Activated CD8-positive, alpha-beta memory T cell treated with anti-CD3 and anti-CD28 coated beads, Interleukin-2, amount 50 U/mL, for 1 hour (primary cell): ENCODE measurements around the gene BBS5.
"Not testable (repeated sequence)": the region's sequence is repeated elsewhere in the genome, so short reads cannot be mapped to it uniquely, and the experiment has no call there.

Source experiments
- DNase-seq: peaks from one replicate; pipeline ENCODE4 v3.0.0-alpha.2; 2020; ENCODE audit errors: extremely low read depth

Gene BBS5

DNA sequence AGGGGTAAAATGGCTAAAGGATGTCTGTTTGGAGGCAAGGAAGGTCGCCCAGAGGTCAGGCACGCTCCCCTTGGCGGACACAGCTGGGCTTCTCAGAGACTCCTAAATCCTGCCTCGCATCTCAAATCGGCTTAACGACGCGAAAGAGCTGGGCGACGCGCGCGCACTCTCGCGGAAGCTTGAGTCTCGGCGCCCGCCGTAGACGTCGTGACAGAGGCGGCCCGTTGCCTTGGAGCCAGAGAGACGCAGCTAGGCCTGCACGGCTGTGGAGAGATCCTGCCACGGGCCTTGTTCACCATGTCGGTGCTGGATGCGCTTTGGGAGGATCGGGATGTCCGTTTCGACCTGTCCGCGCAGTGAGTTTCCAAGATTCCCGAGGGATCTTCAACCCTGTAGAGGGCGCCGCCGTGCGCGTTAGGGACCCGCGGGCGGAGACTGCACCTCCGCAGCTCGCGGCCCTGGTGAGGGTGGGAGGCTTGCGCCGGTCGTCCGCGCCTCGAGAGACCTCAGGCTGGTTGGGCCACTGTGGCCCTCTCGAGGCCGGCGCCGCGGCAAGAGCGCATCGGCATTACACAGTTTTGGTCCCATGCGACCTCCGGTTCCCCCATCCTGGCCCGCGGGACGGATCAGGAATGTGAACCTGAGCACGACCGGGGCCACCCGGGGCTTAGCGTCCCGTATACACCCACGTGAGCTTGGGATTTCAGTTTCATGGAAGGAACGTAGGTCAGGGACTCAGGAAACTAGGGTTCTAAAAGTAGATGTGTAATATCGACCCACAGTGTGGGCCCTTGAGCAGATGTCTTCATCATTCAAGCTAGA is at the start of gene BBS5:
BBS5 (plus strand) TSS at position 238 of the 822 bp plus-strand sequence; CDS start at position 298, 60 bp downstream.
- peak; percentile 1 for DNase-seq

DNA sequence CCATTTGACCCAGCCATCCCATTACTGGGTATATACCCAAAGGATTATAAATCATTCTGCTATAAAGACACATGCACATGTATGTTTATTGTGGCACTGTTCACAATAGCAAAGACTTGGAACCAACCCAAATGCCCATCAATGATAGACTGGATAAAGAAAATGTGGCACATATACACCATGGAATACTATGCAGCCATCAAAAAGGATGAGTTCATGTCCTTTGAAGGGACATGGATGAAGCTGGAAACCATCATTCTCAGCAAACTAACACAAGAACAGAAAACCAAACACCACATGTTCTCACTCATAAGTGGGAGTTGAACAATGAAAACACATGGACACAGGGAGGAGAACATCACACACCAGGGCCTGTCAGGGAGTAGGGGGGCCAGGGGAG is 47.5 kb upstream of the BBS5 start:
- DNase-seq: not testable (repeated sequence)

DNA sequence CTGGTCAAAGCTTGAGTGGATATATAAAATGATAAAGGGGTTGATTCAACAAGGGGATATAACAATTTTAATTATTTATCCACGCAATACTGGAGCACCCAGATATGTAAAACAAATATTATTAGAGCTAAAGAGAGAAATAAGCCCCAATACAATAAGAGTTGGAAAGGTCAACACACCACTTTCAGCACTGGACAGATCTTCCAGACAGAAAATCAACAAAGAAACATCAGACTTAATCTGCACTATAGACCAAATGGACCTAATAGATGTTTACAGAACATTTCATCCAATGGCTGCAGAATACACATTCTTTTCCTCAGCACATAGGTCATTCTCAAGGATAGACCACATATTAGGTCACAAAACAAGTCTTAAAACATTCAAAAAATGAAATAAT is 45.1 kb upstream of the BBS5 start:
- not testable (repeated sequence) for DNase-seq

DNA sequence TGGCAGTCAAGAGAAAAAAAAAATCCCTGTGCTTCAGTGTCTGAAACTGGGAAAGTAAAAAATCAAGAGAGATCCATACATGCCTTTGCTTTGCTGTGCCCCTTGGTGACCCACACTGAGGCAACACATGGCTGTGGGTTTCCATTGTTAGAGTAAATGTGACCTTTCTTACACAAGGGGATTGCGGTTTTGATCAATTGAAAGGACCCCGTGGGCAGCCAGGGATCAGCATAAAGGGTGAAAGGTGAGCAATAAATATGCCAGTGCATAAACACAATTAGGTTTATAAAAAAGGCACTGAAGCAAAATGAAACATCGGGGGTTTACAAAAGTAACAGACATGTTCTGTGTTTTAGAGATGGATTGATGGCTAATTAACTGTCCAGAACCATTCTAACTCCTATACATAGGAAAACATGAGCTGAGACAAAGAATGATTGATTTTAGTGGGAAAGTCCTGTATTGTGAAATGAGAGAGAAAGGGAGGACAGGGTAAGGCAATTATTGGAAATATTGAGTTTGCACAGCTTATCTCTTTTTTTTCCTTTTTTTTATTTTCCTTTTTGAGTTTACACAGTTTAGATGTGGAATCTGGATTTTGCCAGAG is 40.7 kb upstream of the BBS5 start:
- no peak for DNase-seq

DNA sequence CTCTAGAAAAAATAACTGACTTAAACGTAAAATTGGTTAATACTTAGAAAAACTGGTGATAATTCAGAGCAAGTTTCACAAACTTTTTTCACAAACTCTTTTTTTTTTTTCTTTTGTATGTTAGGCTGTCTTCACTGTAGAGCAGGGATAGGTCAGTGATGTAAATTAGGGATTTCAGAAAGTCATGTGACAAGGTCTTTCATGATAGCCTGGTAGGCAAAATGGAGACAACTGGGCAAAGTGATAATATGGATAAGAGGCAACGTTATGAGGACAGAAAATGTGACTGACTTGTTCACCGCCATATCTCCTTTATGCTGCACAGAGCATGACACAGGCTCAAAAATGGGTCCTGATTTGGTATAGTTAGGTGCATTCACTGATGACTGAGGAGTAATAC is 39.4 kb upstream of the BBS5 start:
- DNase-seq: no peak

DNA sequence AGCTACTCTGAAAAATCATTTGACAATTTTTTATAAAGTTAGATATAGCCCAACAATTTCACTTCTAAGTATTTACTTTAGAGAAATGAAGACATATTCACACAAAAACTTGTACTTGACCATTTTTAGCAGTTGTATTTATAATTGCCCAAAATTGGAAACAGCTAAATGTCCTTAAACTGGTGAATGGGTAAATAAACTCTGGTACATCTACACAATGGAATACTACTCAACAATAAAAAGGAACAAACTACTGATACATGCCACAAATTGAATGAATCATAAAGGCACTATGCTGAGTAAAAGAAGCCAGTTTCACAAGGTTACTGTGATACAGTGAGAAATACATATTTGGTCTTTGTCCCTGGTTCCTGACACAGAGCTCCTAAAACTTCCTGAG is 32.8 kb upstream of the BBS5 start:
- no peak for DNase-seq

DNA sequence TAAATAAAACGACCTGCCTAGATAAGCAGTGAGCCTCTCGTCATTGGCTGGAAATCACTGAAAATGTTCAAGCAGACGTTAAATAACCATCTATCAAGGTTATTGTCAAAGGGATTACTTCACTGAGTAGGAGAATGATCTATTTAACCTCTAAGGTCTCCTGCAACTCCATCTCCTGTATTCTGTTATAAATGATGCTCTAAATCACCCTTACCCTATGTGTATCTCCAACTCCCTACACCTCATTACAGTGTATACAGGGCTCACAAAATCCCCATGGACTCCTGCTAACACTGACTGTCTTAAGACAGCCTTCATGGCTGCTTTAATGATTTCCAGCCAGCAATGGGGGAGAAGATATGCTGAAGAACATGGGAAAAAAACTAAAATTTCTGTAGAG is 31.0 kb upstream of the BBS5 start:
- no peak for DNase-seq

DNA sequence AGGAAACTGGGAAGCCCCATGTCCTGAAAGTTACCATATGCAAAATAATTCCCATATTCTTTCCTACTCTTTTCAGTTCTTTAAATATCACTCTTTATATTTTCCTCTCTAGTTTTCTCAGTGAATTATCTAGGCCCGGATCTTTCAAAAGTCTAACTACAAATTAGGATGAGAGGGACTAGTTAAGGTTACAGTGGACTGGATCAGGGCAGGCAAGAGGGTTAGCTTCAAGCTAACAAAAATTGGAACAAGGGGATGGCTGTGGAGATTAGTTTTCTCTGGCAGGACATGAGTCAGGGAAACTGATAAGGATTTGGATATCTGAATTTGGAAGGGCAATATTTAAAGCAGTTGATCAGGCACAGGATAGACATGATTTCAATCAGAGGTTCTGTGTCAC is 30.4 kb upstream of the BBS5 start:
- DNase-seq: no peak

DNA sequence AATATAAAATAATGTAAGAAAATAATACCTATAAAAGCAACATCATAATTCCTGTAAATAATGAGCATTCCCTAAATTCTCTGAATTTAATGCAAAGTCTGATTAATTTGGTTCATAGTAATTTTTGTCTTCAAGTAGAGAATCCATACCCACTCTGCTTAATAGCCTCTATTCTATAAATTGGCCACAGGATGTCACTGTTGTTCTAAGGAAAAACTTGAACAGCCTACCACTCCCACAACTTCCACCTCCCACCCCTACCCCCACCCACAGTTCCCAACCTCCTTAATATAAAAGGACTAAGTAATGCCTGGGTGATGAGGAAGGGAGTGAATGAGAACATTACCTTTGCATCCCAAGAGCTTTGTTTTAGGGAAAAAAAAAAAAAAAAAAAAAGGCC is 27.2 kb upstream of the BBS5 start:
- no peak for DNase-seq

DNA sequence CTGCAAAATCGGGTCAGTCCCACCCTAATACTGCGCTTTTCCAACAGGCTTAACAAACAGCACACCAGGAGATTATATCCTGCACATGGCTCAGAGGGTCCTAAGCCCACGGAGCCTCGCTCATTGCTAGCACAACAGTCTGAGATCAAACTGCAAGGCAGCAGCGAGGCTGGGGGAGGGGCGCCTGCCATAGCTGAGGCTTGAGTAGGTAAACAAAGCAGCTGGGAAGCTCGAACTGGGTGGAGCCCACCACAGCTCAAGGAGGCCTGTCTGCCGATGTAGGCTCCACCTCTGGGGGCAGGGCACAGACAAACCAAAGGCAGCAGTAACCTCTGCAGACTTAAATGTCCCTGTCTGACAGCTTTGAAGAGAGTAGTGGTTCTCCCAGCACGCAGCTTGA is 26.2 kb upstream of the BBS5 start:
- DNase-seq: not testable (repeated sequence)

DNA sequence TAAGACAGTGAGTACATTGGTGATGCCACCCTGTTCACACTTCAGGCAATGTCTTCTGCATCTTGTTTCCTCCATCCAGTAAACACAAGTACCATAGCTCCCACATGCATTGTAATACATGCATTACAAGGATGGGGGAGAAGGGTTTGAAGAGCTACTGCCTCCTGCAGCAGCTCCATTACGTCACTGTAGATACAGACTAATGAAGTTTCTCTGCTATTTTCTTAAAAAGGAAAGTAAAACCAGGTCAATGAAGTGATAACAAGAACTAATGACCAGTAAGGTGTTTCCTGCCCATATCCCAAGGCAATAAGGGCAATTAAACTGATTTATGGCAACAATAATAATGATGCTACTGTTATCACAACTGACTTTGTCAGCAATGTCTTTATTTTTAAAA is 18.2 kb upstream of the BBS5 start:
- no peak for DNase-seq

DNA sequence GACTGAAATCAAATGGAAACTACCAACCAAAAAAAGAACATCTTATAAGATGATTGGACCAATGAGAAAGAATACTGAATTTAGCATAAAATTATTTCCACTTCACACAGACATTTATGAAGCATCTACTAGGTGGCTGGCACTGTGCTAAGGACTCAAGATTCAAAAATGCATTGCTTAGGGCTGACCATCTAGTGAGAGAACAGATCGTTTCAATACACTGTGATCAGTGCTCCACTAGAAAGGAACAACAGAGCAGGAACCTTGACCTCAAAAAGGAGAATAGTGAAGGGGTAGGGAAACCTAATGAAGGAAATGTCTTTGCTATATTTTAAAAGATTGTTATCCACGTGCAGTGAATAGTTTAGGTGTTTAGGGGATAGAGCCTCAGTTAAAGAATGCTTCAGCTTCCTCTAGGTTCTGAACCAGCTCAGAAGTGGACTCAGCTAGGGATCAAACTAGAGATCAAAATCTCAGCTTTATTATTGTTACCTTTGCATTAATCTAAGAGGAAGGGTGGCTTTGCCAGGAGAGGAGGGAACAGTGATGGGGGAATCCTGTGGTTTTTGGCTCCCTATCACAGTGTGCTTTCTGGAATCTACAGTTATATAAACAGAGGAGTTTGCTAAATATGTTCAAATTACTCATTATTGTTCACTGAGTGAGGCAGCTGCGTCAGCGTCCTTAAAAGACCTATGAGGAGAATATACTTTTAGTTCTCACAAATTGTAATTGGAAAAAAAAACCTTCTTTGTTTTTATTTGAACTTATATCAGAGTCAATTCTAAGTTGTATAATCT is 16.2 kb upstream of the BBS5 start:
- no peak for DNase-seq

DNA sequence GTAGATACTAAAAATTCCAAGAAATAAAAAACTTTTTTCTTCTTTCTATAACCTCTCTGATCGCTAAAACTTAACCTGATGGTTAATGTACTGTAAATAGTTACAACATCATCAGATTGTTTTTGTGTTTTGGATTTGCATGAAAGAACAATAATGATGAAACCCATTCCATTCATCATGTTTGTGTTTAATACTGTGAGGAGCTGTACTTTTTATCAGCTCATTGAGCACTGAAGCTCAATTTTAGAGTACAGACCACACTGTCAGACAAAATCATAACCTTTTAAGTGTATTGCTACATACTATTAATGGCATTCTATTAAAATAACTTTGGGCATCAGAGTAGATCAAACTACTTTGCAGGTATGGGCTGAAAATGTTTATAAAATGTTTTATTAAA is 14.8 kb upstream of the BBS5 start:
- no peak for DNase-seq

DNA sequence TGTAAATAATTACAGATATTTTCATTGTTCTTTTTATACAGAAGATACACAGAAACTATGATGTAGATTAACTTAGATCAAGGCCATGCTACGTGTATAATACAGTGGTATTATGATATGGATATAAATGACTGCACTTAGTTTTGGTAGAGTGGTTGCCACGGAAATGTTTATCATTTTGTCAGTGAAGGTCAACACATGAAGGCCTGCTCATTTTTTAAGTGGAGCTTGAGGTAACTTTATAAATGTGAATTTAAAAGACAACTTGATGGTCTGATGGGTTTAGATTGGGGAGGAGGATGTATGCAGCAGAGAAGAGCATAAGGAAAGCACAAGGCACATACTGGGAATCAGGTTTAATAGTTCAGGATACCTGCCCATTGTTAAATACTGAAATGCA is 14.4 kb upstream of the BBS5 start:
- no peak for DNase-seq

DNA sequence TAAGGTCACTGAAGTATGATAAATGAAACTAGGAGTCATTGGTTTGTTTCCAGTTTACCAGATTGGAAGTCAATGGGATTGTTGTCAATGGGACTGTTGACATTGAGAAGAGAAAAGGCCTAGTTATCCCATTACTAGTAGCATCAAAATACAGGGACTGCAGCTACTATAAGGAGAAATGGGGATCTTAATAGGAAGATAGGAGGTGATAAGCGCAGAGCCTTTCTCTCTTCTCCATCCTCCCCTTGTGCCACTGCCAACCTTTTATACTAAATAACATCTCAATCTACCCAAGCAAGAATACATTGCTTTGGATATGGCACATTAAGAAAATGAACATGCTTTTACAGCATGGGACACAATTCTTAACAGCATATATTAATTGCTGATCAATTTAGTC is 10.5 kb upstream of the BBS5 start:
- DNase-seq: no peak

DNA sequence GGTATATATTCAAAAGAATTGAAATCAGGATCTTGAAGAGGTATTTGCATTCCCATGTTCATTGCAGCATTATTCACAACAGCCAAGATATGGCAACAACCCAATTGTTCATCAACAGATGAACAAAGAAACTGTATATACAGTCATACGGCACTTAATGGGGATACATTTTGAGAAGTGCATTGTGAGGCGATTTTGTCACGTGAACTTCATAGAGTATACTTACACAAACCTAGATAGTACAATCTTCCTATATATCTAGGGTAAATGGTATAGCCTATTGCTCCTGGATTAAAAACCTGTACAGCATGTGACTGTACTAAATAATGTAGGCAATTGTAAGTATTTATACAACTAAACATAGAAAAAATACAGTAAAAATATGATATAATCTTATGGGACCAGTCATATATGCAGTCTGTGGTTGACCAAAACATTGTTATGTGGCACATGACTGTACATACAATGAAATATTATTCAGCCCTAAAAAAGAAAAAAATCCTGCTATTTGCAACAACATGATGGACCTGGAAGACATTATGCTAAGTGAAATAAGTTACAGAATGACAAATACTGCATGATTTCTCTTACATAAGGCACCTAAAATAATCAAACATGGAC is 9.2 kb upstream of the BBS5 start:
- DNase-seq: no peak

DNA sequence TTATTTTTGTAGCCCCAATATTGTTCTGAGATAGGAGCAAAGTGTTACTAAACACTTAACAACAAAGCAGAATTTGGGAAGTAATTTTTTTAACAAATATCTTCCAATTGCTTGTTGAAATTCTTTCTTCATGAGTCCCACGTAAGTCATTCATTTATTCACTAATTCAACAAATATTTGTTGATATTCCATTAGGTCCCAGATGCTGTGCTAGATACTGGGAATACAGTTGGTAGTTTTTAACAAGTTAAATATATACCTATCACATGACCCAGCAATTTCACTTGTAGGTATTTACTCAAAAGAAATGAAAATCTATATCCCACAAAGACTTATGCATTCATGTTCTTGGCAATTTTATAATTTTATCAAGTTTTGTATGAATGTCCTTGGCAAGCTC is 7.0 kb upstream of the BBS5 start:
- no peak for DNase-seq

DNA sequence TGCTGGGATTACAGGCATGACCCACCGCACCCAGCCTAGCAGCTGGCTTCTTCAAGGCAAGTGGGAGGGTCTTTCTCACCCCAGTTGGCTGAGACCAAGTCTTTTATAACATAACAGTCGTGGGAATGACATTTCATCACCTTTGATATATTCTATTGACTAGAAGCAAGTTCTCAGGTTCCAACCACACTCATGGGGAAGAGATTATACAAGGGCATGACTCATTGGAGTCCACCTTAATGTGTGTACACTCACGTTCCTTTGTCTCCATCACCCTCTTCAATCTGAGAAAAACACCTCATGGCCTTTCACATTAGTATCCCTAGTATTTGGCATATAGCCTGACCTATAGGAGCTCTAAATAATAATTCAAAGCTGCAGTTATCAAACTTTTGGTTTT is 2.8 kb upstream of the BBS5 start:
- no peak for DNase-seq

DNA sequence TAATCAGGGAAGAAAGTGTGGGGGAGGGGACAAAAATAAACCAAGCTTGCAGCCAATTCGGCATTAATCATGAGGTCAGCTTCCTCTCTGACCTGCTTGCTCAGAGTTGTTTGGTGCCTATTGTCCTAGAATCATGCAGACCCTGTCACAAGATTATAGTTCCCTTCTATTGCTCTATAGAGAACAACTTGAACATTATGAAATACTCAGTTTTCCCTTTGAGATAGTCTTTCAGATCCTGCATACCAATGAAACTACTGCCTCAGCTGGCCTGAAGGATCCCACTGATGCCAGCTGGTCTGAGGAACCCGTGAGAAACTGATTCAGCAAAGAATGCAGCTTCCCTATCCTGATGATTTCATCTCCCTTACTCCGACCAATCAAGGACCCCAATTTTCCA is 955 bp upstream of the BBS5 start:
- no peak for DNase-seq

DNA sequence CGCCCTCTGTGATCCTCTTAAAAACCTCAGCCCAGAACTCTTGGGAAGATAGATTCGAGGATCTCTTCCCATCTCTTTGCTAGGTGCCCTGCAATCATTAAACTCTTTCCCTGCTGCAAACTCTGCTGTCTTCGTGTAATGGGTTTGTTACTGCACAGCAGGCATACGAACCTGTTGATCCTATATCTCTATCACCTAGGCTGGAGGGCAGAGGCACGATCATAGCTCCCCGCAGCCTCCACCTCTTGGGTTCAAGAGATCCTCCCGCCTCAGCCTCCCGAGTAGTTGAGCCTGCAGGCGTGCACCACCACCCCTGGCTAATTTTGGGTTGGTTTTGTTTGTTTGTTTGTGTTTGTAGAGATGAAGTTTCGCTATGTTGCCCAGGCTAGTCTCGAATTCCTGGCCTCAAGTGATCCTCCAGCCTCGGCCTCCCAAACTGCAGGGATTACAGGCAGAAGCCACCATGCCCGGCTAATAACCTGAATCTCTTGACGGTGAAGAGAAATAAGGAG is 493 bp upstream of the BBS5 start:
- no peak for DNase-seq

DNA sequence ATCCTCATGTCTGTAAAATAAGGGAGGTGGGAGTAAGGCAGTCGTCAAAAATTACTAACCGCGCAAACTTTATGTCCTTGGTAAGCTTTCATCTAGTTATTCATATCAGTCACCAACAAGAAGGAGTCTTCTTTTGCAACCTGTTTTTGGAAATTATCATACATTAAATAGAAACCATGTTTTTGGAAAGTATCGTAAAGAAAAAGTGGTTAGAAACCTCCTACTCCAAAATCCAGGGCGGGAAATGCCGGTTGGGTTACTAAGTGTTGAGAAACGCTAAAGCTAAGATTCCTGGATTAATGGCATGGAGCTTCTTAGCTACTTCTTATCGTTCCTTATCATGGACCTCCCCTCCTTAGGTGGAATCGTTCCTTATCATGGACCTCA is 778 bp downstream of the BBS5 start:
- no peak for DNase-seq

DNA sequence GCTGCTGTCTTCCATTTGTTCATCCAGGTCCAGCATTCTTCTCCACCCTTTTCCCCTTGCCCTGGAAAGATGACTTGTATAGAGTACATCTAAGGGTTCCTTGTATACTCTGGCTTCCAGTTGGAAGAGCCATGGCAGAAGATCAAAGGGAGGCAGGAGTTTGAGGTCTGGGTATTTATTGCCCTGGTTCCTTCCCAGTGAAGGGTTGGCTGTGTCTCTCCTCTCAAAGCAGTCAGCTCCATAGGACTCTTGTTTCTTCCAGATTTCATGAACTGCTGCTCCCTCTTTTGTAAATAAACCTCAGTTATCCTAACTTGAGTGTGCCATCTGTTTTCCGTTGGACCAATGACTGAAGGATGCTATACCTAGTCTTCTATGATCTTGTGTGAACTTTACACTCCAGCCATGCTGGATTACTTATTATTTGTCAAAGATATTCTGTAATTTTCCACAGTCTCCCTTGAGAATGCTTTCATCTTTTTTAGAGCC is 6.4 kb downstream of the BBS5 start:
- DNase-seq: no peak
